GM18907 (cell line): Measurements from ENCODE around the gene TPSB2.
"Not testable (repeated sequence)": the region's sequence is repeated elsewhere in the genome, so short reads cannot be mapped to it uniquely, and the experiment has no call there.

Experiments used
- ATAC-seq: cut with Tn5 transposase; IDR thresholded peaks from one replicate; pipeline ENCODE4 v1.9.1; 2021; ENCODE audit warnings: mild to moderate bottlenecking, moderate library complexity; ENCODE audit not compliant: unreplicated experiment

The TPSB2 gene

DNA sequence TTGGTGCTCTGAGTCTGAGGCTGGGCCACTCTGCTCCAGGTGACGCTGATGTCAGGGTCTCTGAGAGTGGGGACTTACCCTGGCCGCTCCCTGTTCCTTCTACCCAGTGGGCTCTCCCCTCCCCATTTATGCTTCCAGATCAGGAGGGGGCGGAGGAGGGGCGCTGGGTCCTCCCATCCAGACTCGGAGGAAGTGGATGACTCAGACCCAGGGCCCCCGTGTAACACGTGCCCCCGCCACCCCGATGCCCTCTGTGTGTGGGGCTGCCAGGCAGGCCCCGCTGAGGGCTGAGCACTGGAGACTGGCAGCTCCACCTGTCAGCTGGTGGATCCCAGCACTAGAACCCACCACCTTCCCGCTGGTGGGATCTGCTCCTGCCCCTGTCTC lies at the start of gene TPSB2:
Gene TPSB2 (minus strand): TSS at position 101 of the 387 bp plus-strand sequence. CDS start 233 bp downstream, outside the sequence.
- not testable (repeated sequence) for ATAC-seq

DNA sequence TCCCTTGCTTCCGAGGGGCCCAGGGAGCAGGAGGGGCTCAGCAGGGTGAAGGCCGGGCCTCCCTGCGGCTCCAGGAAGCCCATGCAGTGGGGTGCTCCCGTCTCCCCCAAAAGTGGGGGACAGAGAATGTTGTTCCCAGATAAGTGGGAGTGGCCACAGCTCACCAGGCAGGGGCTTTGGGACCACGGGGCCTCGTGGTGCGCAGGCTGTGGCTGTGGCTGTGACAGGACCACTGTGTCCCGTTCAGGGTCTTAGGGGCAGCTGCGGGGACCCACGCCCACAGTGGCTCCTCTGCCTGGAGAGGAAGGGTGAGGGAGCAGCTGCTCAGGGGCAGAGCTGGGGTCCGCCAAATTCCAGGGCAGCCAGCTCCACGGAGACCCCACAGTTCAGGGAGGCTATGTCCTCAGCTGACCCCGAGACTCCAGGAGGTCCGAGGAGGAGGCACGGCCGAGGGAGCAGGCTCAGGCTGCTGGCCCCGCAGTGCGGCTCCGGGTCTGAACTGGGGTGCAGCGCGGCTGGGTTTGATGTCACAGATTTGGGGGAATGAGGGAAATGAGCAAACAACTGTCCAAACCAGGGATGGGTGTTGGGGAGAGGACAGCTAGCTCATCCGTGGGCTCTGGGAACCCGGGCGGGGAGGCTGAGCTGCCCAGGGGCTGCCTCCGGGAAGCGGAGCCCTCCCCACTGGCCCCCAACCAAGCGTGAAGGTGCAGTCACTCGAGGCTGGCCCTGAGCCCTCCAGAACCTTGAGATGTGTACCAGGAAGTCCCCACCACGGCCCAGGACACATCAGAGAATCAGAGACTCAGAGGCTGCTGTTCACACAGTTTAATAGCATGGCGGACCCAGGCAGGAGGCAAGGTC lies 49.3 kb upstream of the TPSB2 start:
- ATAC-seq = no peak

DNA sequence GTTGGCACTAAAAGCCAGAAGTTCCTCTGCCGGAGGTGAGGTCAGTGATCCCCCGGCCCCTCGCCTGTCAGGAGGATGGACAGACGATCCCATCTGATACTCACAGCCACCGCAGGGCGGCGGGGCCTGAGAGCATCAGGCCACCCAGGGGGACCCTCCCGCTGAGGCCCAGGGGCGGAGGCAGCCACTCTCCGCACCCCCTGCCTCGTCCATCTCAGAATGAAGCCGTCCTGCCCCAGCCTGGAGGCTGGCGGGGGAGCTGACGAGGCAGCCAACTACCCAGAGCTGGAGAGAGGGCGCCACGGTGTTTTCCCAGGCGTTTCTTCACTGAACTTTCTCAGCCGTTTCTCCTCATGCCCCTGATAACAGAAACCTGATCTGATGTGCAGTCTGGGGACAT lies 48.5 kb upstream of the TPSB2 start:
- ATAC-seq = no peak

DNA sequence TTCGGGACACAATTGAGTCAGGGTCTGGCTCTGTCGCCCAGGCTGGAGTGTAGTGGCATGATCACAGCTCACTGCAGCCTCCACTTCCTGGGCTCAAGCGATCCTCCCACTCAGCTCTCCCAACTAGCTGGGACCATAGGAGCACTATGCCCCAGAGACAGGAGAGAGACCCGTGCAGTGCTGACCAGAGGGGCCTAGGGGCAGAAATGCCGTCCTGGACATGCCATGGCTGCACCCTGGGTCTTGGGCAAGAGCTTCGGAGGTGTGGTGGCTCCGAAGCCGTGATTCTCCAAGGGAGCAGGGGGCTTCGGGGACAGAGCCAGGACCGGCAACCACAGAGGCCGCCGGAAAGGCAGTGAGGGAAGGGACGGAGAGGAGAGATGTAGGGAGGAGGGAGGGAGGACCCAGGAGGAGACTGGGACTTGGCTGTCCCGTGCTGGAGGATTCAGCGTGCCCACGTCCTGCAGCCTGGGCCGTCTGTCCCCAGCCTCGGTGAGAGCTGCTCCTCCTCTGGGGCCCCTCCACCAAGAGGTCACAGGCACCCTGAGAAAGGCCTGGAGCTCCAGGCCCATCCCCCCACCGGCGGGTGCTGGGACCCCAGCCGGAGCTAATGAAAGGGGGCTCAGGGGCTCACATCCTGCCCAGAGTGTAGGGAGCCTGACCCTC lies 47.8 kb upstream of the TPSB2 start:
- no peak for ATAC-seq

DNA sequence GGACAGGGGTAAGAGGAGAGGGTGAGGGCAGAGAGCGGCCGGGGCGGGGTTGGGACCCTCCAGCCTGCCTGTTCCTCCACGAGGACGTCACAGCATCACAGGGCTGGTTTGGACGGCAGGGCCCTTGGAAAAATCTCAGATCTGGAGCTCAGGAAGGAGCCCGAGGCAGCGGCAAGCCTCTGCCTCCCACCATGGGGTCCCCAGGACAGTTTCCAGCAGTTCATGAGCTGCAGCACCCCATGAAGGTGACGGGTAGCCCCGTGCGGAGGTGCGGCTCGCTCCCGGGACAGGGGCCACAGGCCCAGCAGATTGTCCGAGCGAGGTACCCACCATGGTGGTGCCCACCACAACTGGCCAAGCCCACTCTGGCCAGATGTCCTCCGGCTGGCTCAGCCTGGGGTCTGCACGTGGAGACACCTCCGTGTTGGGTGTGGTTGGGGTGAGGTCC lies 47.2 kb upstream of the TPSB2 start:
- no peak for ATAC-seq

DNA sequence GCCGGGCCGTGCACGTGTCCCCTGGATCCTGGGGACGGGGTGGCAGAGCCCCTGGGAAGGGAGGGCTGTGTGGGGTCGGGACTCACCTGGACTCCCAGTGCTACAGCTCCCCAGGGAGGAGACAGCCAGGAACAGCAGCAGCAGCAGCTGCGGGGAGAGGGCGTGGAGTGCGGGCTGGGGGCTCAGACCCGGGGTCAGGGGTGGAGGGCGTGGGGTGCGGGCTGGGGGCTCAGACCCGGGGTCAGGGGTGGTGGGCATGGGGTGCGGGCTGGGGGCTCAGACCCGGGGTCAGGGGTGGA lies 46.5 kb upstream of the TPSB2 start:
- no peak for ATAC-seq

DNA sequence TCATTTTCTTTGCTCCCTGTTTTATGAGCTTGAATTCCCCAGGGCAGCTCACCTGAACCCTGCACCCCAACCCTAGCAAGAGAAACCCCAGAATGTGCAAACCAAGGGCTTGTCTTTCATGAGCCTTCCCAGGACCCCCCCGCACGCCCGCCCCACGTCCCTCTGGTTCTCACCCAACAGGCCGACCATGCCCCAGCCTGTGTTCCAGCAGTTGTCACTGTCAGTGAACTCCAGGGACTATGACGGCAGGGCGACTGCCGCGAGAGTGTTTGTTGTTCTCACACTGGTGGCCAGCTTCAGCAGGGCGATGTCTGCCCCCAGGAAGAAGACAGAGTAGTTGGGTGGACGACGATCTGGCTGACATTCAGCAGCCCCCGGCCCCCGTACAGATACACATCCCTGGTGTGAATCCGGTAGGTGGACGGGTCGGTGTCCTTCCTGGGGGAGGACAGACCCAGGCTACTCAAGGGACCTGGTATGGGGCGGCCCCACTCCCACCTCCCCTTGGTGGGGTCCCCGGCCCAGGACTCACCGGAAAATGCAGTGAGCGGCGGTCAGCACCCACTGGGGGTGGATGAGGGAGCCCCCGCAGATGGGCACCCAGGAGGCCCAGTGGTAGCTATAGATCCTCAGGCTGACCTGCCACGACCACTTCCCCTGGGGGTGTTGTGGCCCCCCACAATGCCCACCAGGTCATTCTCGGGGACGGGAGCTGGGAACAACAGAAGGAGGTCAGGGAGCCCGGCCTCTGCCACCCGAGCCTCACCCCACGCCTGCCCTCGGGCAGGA lies 46.0 kb upstream of the TPSB2 start:
- ATAC-seq = no peak

DNA sequence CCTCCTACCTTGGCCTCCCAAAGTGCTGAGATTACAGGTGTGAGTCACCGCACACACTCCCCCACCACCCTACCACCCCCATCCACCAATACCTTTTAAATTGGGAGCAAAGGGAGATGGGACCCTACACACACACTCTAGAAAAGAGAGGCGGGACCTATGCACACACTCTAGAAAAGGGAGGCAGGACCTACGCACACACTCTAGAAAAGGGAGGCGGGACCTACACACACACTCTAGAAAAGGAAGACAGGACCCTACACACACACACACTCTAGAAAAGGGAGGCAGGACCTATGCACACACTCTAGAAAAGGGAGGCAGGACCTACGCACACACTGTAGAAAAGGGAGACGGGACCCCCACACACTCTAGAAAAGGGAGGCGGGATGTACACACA lies 44.8 kb upstream of the TPSB2 start:
- ATAC-seq = no peak

DNA sequence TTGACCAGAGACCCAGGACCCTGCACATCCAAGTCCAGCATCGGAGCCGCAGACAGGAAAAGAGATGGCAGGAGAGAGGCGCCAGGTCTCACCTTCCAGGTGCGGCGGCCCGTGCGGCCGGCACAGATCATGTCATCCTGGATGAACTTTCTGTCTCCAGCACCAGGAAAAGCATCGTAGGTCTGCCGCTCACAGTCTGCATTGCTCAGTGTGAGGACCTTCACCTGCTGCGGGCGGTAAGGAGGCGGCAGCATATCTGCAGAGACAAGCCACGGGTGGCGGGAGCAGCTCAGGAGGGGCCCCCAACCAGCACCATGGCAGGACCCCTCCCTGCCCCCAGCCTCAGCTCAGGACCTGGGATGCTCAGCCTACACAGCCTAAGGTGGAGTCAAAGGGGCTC lies 43.8 kb upstream of the TPSB2 start:
- no peak for ATAC-seq

DNA sequence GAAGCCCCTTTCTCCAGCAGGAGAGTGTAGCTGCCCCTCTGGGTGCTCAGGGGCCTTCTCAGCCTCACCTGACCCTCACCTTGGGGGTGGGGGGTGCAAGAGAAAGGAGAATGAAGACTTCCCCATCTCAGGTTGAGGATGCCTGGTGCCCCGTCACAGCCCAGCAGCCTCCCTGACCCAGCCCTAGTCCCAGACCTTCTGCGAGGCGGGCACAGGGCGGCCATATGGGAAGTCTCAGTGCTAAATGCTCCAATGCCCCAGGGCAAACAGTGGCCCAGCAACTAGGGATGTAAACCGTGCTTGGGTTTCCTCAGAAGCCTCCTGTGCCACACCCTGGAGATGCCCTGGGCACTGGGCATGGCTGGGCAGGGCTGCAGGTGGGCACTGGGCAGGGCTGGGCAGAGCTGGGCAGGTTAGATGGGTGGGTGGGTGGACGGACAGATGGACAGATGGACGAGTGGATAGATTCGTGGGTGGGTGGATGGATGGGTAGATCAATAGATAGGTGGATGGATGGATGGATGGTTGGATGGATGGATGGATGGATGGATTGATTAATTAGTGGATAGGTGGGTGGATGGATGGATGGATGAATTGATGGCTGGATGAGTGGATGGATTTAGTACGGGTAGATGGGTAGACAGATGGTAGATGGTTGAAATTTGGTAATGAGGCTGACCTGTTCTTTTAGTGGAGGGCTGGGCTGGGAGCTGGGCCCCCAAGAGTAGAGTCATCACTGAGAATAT lies 42.6 kb upstream of the TPSB2 start:
- no peak for ATAC-seq

DNA sequence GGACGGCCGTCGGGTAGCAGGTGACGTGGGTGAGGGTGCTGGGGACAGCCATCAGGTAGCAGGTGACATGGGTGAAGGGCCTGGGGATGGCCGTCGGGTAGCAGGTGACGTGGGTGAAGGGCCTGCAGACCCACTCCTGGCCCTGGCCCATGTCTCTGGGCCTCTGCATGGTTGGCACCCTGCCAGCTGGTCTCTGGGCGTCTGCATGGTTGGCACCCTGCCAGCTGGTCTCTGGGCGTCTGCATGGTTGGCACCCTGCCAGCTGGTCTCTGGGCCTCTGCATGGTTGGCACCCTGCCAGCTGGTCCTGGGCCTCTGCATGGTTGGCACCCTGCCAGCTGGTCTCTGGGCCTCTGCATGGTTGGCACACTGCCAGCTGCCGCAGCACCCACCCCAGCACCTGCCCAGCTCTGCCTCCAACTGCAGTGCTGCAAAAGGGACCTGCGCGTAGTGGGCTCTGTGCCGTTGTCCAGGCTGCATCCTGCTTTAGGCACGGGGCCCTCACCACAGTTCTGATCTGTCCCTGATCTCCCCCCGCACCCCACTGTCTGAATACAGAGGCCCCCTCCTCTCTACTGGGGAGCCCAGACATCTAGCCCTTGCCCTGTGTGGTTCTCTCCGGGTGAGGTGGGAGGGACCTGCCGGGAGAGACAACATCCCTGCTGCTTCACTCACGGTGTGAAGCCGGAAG lies 41.9 kb upstream of the TPSB2 start:
- not testable (repeated sequence) for ATAC-seq

DNA sequence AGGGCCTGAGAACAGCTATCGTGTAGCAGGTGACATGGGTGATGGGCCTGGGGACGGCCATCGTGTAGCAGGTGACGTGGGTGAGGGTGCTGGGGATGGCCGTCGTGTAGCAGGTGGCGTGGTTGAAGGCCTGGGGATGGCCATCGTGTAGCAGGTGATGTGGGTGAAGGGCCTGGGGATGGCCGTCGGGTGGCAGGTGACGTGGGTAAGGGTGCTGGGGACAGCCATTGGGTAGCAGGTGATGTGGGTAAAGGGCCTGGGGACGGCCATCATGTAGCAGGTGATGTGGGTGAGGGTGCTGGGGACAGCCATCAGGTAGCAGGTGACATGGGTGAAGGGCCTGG lies 41.4 kb upstream of the TPSB2 start:
- ATAC-seq = no peak

DNA sequence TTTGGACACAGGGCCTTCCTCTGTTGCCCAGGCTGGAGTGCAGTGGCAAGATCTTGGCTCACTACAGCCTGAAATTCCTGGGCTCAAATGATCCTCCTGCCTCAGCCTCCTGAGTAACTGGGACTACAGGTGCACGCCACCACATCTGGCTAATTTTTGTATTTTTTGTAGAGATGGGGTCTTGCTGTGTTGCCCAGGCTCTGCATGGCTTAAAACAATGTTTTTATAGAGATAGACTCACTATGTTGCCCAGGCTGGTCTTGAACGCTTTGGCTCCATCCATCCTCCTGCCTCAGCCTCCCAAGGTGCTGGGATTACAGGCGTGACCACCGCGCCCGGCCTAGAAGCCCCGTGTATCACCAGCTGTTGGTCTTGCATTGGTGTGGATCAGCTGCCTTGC lies 39.4 kb upstream of the TPSB2 start:
- not testable (repeated sequence) for ATAC-seq

DNA sequence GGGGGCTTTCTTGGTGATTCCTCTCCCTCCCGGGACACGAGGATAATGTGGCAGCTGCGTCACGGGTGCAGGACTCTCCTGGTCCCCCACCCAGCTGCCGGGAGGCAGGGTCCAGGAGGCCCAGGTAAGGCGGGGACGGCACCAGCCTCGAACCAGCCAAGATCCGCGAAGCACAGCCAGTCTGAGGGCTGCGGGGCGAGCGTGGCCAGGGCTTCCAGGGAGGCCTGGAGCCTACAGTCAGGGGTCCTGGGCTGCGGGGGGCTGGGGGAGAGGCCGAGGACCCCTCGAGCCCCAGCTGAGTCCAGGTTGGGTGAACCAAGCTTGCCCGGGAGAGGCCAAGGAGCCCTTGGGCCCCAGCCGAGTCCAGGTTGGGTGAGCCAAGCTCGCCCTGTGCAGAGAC lies 35.8 kb upstream of the TPSB2 start:
- ATAC-seq = no peak

DNA sequence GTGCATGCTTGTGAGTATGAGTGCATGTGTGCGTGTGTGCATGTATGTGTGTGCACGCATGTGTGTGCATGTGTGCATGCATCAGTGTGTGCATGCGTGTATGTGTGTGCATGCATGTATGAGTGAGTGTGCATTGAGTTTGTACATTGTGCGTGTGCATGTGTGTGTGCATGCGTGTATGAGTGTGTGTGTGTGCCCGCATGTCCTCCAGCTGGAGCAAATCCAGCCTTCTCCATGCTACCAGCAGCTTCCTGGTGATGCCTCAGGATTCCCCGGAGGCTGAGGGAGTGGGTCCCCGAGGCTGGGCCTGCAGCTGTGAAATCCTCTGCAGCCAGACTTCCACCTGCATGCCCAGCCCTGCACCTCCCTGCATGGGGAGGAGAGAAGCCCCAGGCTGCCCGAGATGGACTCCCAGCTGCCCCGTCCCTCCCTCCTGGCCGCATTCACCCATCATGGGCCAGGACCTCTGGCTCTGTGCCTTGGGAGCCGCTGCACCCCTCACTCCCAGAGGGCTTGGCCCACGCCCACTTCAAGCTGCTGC lies 35.2 kb upstream of the TPSB2 start:
- no peak for ATAC-seq

DNA sequence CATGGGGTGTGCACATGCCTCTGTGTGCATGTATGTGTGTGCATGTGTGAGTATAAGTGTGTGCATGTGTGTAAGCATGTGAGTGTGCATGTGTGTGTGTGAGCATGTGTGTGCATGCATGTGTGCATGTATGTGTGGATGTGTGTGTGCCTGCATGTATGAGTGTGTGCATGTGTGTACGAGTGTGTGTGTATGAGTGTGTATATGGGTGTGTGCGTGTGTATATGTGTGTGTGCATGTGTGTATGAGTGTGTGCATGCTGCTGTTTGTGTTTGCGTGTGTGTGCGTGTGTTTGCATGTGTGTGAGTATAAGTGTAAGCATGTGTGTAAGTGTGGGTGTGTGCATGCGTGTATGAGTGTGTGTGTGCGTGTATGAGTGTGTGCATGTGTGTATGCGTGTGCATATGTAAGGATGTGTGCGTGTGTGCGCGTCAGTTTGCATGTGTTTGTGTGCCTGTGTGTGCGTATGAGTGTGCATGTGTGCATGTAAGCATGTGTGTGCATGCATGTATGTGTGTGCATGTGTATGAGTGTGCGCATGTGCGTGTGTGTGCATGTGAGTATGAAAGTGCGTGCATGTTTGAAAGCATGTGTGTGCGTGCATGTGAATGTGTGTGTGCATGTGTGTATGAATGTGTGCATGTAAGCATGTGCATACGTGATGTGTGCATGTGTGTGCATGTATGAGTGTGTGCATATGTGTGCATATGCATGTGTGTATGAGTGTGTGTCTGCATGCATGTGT lies 34.5 kb upstream of the TPSB2 start:
- no peak for ATAC-seq

DNA sequence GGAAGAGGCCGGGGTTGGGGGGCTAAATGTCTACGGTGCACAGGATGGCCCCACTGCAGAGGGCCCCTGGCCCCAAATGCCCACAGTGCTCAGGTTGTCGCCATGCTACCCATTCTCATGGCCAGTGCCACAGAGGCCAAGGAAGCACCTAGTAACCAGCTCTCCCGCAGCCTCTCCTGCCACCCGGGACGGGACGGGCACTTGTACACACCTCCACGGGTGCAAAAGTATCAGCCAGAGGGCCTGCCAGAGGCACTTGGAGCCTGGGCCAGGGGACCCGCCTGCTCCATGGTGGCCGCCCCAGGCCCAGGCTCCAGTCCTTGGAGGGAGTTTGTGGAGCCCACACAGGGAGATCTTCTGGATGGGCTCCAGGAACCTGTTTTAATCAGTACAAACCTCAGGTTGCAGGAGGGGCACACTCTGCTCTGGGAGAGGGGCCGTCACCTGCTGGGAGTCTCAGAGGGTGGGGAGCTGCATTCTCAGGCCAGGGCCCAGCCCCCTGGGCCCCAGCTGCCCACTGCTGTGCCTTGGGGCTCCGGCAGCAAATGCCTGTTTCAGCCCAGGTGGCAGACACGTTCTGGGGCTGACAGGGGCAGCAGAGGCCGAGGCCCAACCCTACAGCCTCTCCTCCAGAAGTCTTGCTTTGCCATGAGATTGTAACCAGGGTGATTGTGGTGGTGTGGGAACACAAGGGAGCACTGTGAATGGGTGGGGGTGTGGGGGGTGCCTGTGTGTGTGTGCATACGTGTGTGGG lies 33.8 kb upstream of the TPSB2 start:
- no peak for ATAC-seq

DNA sequence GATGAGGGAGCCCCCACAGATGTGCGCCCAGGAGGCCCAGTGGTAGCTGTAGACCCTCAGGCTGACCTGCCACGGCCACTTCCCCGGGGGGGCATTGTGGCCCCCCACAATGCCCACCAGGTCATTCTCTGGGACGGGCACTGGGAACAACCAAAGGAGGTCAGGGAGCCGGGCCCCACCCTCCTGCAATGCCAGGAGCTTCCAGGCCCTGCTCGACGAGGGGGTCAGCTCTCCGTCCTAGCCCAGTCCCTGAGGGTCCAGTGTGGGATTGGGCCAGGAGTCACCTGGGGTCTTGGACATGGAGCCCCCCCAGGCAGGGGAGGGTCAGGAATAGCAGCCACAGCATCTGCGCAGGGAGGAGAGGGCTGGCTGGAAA lies 32.9 kb upstream of the TPSB2 start:
- no peak for ATAC-seq
